GM21717 (cell line): ENCODE results near the gene SLC35E2B.
"Not testable (repeated sequence)": the region's sequence is repeated elsewhere in the genome, so short reads cannot be mapped to it uniquely, and the experiment has no call there.

ENCODE experiments used
- ATAC-seq: cut with Tn5 transposase; IDR thresholded peaks from one replicate; pipeline ENCODE4 v1.9.1; 2021; ENCODE audit warnings: mild to moderate bottlenecking, moderate library complexity; ENCODE audit not compliant: unreplicated experiment

The SLC35E2B gene

DNA sequence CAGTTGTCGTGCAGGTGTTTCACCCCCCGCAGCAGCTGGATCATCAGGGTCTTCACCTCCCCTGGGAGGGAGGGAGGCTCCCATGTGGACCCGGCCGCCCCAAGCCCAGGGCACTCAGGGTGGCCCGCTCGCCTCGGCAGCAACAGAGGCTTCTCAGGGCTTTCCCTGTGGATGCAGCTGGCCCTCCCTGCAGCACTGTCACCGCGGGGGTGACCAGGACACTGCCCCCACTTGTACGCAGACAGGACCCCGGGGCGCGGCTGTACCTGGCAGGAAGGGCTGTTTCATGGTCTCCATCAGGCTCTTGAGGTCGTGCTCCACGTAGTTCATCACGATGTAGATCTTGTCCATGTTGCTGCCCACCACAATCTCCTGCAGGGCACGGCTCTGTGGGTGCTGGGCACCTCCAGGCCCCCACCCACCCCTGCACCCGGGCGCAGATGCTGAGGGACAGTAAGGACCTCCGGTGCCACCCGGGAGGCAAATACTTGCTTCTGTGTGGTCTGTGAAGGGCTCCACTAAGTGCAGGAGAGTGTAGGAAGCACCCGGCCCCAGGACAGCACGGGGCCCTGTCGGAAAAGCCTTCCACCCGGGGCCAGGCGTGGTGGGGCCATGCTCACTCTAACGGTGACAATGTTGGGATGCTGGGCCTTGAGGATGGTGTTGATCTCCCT is 11.8 kb upstream of the SLC35E2B start:
- not testable (repeated sequence) for ATAC-seq

DNA sequence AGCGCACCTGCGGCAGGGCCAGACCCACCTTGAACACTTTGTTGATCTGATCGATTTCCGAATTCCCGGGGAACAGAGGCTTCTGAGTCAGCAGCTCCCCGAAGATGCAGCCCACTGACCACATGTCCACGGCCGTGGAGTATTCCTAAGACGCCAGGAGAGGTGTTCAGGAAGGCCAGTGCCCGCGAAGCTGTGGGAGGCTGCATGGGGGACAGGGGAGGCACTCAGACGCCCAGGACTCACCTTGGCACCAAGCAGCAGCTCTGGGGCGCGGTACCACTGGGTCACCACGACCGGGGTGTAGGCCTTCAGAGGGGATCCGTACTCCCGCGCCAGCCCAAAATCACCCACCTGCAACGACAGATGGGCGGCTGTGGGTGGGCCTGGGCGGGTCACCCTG is 11.2 kb upstream of the SLC35E2B start:
- ATAC-seq = no peak

- not testable (repeated sequence) for ATAC-seq
These were observed 9.9 kb upstream of the SLC35E2B start for GRCh38 chr1:1702506-1702905.

DNA sequence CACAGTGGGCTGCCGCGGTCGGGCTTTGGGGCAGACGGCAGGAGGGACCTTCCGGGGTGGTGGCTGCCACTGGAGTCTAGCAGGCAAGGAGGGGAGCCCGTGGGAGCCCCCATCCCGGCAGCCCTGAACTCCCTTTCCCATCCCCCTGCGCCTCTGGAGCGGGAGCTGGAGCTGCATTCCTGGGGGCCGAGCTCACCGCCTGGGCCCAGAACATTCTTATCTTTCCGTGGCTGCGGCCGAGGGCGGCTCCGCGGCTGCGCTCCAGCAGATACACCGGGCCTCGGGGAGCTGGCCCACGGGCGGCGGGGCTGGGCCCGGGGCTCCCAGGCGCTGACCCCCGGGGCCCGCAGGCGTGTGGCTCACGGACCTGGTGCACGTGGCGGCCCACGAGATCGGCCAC is 8.0 kb upstream of the SLC35E2B start:
- not testable (repeated sequence) for ATAC-seq

GRCh38 chr1:1700067-1700466 is 7.5 kb upstream of the SLC35E2B start:
- not testable (repeated sequence) for ATAC-seq

DNA sequence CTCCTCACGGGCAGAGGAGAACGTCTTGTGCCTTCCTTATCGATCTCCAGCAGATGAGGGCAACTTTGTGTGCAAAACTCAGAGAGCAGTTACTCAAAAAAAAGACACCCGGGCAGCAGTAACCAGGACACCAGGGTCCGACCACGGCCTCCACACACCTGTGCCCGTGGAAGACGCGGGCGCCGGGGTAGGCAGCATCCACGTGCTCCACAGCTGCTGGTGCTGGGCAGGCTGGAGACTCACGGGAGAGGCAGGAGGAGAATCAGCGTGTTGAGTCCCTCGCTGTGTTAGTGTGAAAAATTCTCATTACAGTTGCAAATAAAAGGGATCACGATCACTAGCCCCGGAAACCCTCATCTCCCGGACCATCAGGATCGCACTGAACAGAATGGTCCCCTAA is 6.5 kb upstream of the SLC35E2B start:
- not testable (repeated sequence) for ATAC-seq

DNA sequence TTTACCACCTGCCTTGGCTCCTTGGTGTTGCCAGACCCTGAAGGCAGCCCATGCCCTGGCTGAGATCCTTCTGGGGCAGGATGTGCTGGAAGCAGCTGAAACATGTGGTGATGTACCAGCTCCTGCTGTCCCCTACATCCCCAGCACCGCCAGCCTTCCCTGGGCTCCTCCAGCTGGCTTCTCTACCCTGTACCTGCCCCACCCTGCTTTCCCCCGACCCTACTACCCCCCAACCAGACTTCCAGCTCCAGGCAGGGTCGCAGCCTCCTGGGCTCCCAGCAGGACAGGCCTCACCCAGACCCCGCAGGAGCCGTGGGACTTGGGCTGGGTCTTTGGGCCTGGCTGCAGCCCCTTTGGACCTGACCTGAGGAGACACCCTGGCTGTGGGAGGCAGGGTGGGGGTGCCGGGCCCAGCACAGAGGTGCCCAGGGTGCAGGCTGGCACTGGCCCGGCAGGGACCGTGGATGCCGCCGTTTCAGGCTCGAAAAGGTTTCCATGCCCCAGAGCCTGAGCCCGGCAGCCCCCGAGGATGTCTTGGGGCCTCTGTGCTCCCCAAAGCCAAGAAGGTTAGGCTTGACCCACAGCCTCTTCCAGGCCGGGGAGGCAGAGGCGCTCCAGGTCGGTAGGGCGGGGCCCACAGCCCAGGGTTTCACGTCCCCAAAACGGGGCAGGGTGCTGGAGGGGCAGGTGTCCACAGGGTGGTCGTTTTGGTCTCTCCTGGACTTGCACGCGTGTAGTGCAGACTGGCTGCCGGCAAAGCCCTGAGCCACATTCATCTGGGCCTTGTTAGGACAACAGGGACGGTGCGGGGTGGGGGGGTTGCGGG is 5.0 kb upstream of the SLC35E2B start:
- ATAC-seq = not testable (repeated sequence)

DNA sequence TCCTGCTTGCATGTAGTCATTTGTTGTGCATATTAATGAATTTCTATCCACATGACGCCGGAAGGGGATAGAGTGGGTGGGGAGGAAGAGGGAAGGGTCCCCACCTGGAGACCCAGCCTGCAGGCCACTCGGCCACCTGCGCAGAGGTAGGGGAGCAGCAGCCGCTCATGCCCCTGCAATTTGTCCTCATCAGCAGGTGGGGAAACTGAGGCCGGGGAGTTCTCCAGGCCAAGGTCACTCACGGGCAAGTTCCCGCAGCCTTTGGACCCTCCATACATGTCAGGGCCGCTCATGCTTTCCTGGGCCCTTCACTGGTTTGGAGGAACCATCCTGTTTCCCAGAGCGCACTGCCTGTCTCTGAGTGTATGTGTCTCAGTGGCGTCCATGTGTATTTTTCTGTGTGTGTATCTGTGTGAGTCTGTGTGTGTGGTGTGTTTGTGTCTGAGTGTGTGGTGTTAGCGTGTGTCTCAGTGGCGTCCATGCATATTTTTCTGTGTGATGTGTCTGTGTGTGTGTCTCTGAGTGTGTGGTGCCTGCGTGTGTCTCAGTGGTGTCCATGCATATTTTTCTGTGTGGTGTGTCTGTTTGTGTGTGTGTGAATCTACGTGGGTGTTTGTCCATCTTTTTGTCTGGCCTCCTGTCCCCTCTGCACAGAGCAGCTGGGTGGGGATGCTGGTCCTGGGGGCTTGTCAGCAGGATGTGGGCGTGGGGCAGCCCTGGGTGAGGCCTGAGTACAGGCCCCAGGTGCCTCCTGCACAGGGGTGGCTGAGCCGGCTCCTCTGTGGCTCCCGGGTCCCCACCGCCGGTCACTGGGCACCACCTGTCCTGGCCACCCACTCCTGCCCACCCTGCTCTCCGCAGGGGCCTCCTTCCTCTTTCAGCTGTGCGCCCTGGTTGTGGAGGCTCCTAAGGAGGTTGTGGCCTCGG is 4.1 kb upstream of the SLC35E2B start:
- not testable (repeated sequence) for ATAC-seq

DNA sequence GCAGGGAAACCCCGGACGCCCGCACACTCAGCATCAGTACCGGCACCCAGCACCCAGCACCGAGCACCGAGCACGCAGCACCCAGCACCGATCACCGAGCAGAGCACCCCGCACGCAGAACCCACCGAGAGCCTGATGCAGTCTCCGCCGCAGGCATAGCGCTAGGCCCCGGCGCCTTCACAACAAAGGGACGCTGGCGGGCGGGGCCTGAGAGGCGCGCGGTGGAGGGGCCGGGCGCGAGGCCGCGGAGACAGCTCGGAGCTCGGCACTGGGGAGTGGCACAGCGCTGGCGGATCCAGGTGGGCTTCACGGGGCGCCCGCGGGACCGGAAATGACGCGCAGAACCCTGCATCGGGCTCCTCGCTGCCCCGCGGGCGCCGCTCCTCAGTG is 276 bp downstream of the SLC35E2B start:
- peak; percentile 28 for ATAC-seq

DNA sequence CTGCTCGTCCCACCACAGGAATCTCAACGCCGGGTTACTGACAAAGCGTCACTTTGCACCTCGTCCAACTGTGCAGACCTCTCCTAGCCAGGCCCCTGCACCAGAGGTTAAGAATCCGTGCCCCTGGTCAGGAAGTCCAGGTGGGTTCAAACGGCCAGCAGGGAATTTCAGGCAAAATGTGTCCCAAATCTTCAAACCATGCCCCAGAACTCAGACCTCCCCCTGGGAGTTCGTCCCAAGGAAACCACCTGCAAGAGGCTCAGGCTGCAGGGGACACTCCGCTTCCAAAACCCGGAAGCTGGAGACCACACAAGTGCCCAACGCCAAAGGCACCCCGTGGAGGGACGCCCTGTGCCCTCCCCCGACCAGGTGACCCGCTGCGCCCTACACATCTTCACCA is 1.2 kb downstream of the SLC35E2B start:
- ATAC-seq = not testable (repeated sequence)

GRCh38 chr1:1689526-1689925 is 3.1 kb downstream of the SLC35E2B start:
- not testable (repeated sequence) for ATAC-seq

DNA sequence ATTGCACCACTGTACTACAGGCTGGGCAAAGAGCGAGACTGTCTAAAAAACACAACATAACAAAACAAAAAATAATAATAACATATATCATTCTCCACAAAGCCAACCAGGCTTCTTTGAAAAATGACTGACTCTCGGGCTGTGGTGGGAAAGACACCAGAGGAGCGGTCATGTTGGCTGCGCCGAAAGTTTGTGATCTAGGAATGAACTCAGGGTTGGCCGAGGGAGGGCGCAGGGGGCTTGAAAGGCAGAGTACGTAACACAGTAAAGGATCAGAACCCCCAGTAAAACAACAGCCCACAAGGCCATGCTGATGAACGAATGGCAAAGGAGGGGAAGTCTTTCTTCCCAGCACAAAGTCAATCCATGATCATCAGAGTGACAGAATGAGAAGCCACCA is 4.7 kb downstream of the SLC35E2B start:
- ATAC-seq = no peak

DNA sequence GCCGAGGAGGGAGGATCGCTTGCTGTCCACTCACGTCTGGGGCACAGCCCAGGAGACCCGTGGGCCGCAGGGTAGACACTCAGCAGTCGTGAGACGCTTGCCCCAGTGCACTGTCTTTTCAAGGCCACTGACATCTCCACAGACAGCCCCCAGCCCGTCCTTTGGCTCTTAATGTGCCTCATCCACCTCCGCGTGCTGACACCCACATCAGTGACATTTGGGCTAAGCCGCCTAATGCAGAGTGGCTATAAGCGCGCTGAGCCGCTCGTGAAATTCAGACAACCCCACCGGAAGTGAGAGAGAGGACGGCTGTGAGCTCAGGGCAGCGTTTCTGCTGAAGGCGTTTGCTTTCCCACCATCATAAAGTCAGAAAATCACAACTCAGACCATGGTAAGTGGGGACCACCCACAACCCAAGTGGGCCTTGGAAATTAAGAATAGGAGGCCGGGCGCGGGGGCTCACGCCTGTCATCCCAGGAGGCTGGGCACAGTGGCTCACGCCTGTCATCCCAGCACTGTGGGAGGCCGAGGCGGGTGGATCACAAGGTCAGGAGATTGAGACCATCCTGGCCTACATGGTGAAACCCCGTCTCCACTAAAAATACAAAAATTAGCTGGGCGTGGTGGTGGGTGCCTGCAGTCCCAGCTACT is 8.4 kb downstream of the SLC35E2B start:
- ATAC-seq = no peak

GRCh38 chr1:1683104-1683905 is 9.3 kb downstream of the SLC35E2B start:
- no peak for ATAC-seq

DNA sequence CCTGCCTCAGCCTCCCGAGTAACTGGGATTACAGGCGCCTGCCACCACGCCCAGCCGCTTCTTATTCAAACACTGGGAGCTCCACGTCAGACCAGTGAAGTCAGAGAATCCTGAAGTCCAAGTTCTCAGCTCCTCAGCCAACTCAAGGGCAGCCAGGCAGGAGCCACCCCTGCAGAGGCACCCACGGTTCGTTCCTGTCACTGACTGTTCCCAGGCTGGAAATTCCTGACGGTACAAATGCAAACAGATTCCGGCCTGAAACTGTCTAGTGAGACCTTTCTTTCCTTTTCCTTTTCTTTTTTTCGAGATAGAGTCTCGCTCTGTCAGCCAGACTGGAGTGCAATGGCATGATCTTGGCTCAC is 11.7 kb downstream of the SLC35E2B start:
- ATAC-seq = no peak

DNA sequence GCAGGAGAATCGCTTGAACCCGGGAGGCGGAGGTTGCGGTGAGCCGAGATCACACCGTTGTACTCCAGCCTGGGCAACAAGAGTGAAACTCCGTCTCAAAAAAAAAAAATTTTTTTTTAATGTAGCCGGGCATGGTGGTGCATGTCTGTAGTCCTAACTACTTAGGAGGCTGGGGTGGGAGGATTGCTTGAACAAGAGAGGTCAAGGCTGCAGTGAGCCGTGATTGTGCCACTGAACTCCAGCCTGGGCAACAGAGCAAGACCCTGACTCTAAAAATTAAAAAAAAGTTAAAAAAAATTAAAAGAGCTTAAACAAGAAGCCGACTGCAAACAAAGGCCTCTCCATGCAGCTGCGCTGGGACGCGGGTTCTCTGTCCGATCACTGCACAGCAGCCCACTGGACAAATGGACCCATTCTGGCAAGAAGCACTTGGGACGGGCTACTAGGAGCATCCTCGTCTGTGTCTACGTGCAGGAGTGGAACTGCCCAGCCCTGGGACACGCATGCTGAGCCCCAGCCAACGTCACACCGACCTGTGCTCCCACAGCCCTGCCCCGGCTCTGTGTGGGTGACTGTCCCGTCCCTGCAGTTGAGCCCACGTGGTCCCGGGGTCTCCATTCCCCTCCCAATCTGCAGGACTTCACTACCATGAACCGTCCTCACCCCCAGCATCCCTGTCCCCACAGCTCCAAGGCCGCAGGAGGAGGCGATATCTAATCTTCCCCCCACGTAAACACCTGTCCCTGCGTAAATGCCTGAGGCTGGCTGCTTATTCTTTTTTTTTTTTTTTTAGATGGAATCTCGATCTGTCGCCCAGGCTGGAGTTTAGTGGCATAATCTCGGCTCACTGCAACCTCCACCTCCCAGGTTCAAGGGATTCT is 12.3 kb downstream of the SLC35E2B start:
- no peak for ATAC-seq

- no peak for ATAC-seq
These were observed 13.8 kb downstream of the SLC35E2B start for GRCh38 chr1:1678581-1679380.
